OCI-LY3 (cell line): ENCODE data around the gene NR1D2.

Experiments used
- H2AFZ ChIP-seq: fragments of 200-600, 300-600 bp; shearing (Covaris generic); 2 replicates; pipeline ENCODE4 v1.6.0; 2014; ENCODE audit warnings: antibody characterized with exemption, low read depth, low read length
- H3K27ac ChIP-seq: fragments of 200-600, 300-600 bp; sonication (generic); 2 replicates; pipeline ENCODE4 v1.5.1; 2014; ENCODE audit warnings: mild to moderate bottlenecking, low read length, moderate library complexity, mixed read lengths
- H3K27me3 ChIP-seq: fragments of 200-600, 300-600 bp; sonication (generic); 2 replicates; pipeline ENCODE4 v1.6.1; 2014; ENCODE audit warnings: low read depth, low read length, mixed read lengths
- H3K36me3 ChIP-seq: fragments of 200-600, 300-600 bp; sonication (generic); replicated peaks from 2 replicates; pipeline ENCODE3; 2014; ENCODE audit warnings: low read depth, low read length, mixed read lengths
- H3K4me1 ChIP-seq: fragments of 300-600, 200-600 bp; sonication (generic); 2 replicates; pipeline ENCODE4 v1.6.1; 2014; ENCODE audit warnings: low read length, mixed read lengths
- H3K4me2 ChIP-seq: fragments of 200-600, 300-600 bp; sonication (generic); 2 replicates; pipeline ENCODE4 v1.6.1; 2014; ENCODE audit warnings: low read length, mixed read lengths
- H3K4me3 ChIP-seq: fragments of 300-600, 200-600 bp; sonication (generic); 2 replicates; pipeline ENCODE4 v1.5.1; 2014; ENCODE audit warnings: antibody characterized with exemption, mild to moderate bottlenecking, low read length, moderate library complexity
- H3K79me2 ChIP-seq: fragments of 300-600, 200-600 bp; shearing (Covaris generic); 2 replicates; pipeline ENCODE4 v1.6.1; 2014; ENCODE audit warnings: mild to moderate bottlenecking, low read length, mixed read lengths
- H3K9ac ChIP-seq: fragments of 300-600, 200-600 bp; shearing (Covaris generic); 2 replicates; pipeline ENCODE4 v1.6.0; 2014; ENCODE audit warnings: mild to moderate bottlenecking, low read length, moderate library complexity
- H3K9me3 ChIP-seq: fragments of 200-600, 300-600 bp; shearing (Covaris generic); 2 replicates; pipeline ENCODE4 v1.6.1; 2014; ENCODE audit warnings: low read length, mixed read lengths; ENCODE audit not compliant: insufficient read depth
- H4K20me1 ChIP-seq: fragments of 200-600, 300-600 bp; sonication (generic); 2 replicates; pipeline ENCODE4 v1.6.1; 2016; ENCODE audit warnings: low read length, mixed read lengths; ENCODE audit not compliant: insufficient read depth
- EZH2phosphoT487 ChIP-seq: fragments of 200-600 bp; shearing (Covaris generic); IDR thresholded peaks from 2 replicates; pipeline ENCODE4 v1.6.1; 2018; ENCODE audit warnings: antibody characterized with exemption, mixed run types, low read depth
- TF ChIP-seq, protein P1 (sequence below): fragments of 200-600, 300-600 bp; sonication (generic); IDR thresholded peaks from 2 replicates; pipeline ENCODE4 v1.5.1; 2014; ENCODE audit warnings: antibody characterized with exemption, low read length, low read depth

Gene NR1D2

GRCh38 chr3:23950293-23950692 is 5.2 kb downstream of the NR1D2 start:
- H3K79me2 ChIP-seq: peaks cover 24% of the 10 kb centered on the region
- peak overlapping the region; percentile 81 for H3K4me2 ChIP-seq

GRCh38 chr3:23952646-23953045 is 7.6 kb downstream of the NR1D2 start:
- Histone ChIP-seq H3K79me2 (peaks cover 19% of the 10 kb centered on the region), H3K4me1 (peaks cover 39% of the 10 kb centered on the region), H3K9ac (no peak overlapping the region), H3K36me3 (no peaks in the 10 kb centered on the region), H3K4me2 (peak overlapping the region; percentile 39), H4K20me1 (no peaks in the 10 kb centered on the region), H3K27ac (no peak overlapping the region), H3K9me3 (no peaks in the 10 kb centered on the region), H2AFZ (no peak overlapping the region), H3K4me3 (no peak overlapping the region), H3K27me3 (no peaks in the 10 kb centered on the region)
- TF ChIP-seq, protein P1, sequence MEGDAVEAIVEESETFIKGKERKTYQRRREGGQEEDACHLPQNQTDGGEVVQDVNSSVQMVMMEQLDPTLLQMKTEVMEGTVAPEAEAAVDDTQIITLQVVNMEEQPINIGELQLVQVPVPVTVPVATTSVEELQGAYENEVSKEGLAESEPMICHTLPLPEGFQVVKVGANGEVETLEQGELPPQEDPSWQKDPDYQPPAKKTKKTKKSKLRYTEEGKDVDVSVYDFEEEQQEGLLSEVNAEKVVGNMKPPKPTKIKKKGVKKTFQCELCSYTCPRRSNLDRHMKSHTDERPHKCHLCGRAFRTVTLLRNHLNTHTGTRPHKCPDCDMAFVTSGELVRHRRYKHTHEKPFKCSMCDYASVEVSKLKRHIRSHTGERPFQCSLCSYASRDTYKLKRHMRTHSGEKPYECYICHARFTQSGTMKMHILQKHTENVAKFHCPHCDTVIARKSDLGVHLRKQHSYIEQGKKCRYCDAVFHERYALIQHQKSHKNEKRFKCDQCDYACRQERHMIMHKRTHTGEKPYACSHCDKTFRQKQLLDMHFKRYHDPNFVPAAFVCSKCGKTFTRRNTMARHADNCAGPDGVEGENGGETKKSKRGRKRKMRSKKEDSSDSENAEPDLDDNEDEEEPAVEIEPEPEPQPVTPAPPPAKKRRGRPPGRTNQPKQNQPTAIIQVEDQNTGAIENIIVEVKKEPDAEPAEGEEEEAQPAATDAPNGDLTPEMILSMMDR: no peak
- no peak for TF ChIP-seq EZH2phosphoT487

More at GRCh38 chr3:23950293-23950692, 5.2 kb downstream of the NR1D2 start:
- Histone ChIP-seq H3K9me3 (no peaks in the 10 kb centered on the region), H3K36me3 (no peaks in the 10 kb centered on the region), H3K27me3 (no peaks in the 10 kb centered on the region), H3K4me1 (peaks cover 48% of the 10 kb centered on the region), H2AFZ (peak overlapping the region; percentile 1; the same call in 1 of the 2 replicates), H4K20me1 (no peaks in the 10 kb centered on the region), H3K9ac (no peak overlapping the region; the same call in 1 of the 2 replicates), H3K4me3 (peak overlapping the region; percentile 43), H3K27ac (peak overlapping the region; percentile 1; the same call in 1 of the 2 replicates)
- TF ChIP-seq, protein P1: no peak
- no peak for TF ChIP-seq EZH2phosphoT487

DNA sequence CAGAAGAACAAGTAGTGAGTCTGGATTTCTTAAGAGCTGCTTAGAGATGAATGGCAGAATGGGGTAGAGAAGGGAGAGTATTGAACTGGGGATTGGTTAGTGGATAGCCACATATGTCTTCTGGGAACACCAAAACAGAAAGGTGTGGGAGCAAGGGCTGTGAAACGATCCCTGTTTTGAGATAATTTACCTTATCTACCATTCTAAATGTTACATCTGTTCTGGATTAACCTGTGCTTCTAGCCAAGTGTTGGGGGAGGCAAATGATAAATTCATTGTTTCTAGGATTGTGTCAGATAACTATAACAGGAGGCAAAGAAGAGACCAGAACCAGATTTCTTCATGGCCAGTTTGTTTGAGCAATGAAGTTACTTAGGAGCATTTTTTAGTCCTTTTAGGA is 8.4 kb downstream of the NR1D2 start:
- Histone ChIP-seq H3K4me1 (peaks cover 39% of the 10 kb centered on the region), H4K20me1 (no peaks in the 10 kb centered on the region), H3K9me3 (no peaks in the 10 kb centered on the region), H3K27ac (no peak overlapping the region), H3K27me3 (no peaks in the 10 kb centered on the region), H2AFZ (no peak overlapping the region), H3K79me2 (peaks cover 19% of the 10 kb centered on the region), H3K4me3 (no peak overlapping the region), H3K36me3 (no peaks in the 10 kb centered on the region), H3K9ac (no peak overlapping the region), H3K4me2 (no peak overlapping the region)
- TF ChIP-seq, protein P1: no peak
- no peak for TF ChIP-seq EZH2phosphoT487

GRCh38 chr3:23954144-23954543 is 9.1 kb downstream of the NR1D2 start:
- H3K4me3 ChIP-seq: no peak overlapping the region
- no peaks in the 10 kb centered on the region for H3K27me3 ChIP-seq
- peaks cover 19% of the 10 kb centered on the region for H3K79me2 ChIP-seq
- TF ChIP-seq EZH2phosphoT487: no peak
- TF ChIP-seq, protein P1: no peak
- no peak overlapping the region for H3K9ac ChIP-seq
- no peaks in the 10 kb centered on the region for H4K20me1 ChIP-seq
- H3K4me1 ChIP-seq: peaks cover 39% of the 10 kb centered on the region
- no peak overlapping the region for H3K4me2 ChIP-seq
- no peaks in the 10 kb centered on the region for H3K9me3 ChIP-seq
- H3K36me3 ChIP-seq: no peaks in the 10 kb centered on the region
- no peak overlapping the region for H3K27ac ChIP-seq
- H2AFZ ChIP-seq: no peak overlapping the region
